Testis (tissue), 2 donors: Measurements from ENCODE around the gene MMP20.

ENCODE experiments used
- POLR2A ChIP-seq: fragments of 450-650 bp; IDR thresholded peaks from one replicate; pipeline ENCODE4 v1.6.1; 2017; ENCODE audit warnings: antibody characterized with exemption, mild to moderate bottlenecking, moderate library complexity
- TF ChIP-seq, protein P1 (sequence below), 3 experiments: fragments of 450-650 bp in 2 of 3; fragments of 200-600 bp in 1 of 3; sonication (generic) in 1 of 3; IDR thresholded peaks; one replicate each; pipeline ENCODE4 v1.5.1; 2016 to 2019; ENCODE audit warnings: antibody characterized with exemption in 3 of 3, mild to moderate bottlenecking in 2 of 3, moderate library complexity in 1 of 3

DNA sequence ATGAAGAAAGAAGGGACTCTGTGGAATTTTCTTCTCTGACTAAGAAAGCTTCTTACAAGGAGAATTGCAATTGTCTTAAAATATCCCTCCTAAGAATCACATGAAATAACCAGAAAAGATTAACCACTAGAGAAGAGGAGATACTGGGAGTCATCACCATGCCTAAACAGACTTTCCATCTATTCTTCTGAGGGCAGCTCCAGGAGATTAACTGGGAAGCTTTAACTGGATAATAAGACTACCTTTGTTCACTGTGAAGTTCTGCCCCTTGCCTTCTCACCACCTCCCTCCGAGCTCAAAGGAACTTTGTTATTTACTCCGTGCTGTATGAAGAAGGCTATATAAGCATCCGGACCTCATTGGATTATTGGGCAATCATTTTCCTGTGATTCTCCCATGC is 70.0 kb downstream of the MMP20 start:
- TF ChIP-seq, protein P1, sequence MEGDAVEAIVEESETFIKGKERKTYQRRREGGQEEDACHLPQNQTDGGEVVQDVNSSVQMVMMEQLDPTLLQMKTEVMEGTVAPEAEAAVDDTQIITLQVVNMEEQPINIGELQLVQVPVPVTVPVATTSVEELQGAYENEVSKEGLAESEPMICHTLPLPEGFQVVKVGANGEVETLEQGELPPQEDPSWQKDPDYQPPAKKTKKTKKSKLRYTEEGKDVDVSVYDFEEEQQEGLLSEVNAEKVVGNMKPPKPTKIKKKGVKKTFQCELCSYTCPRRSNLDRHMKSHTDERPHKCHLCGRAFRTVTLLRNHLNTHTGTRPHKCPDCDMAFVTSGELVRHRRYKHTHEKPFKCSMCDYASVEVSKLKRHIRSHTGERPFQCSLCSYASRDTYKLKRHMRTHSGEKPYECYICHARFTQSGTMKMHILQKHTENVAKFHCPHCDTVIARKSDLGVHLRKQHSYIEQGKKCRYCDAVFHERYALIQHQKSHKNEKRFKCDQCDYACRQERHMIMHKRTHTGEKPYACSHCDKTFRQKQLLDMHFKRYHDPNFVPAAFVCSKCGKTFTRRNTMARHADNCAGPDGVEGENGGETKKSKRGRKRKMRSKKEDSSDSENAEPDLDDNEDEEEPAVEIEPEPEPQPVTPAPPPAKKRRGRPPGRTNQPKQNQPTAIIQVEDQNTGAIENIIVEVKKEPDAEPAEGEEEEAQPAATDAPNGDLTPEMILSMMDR (IDR thresholded peaks at IDR 0.05) = no peak
- TF ChIP-seq POLR2A = no peak
